DMS53 treated with DMSO at 0.1 percent for 48 hours (cell line): ENCODE measurements around the gene SSBP3.

ENCODE experiments used
- DNase-seq: peaks from one replicate; lab custom pipeline; 2025; ENCODE audit not compliant: unreplicated experiment; lab: John Stamatoyannopoulos, UW

SSBP3 gene

GRCh38 chr1:54271341-54271740 lies 134.9 kb downstream of the SSBP3 start:
- DNase-seq, result no peak

- no peak for DNase-seq
These were observed 135.7 kb downstream of the SSBP3 start for GRCh38 chr1:54270543-54270942.

GRCh38 chr1:54268762-54269297 lies 137.4 kb downstream of the SSBP3 start:
- DNase-seq, result no peak

GRCh38 chr1:54267815-54268761 lies 138.1 kb downstream of the SSBP3 start:
- no peak for DNase-seq

GRCh38 chr1:54266908-54267307 lies 139.3 kb downstream of the SSBP3 start:
- DNase-seq, result no peak

GRCh38 chr1:54266195-54266594 lies 140.0 kb downstream of the SSBP3 start:
- no peak for DNase-seq

GRCh38 chr1:54265659-54266058 lies 140.5 kb downstream of the SSBP3 start:
- DNase-seq, result no peak

GRCh38 chr1:54265126-54265525 lies 141.1 kb downstream of the SSBP3 start:
- no peak for DNase-seq

GRCh38 chr1:54263601-54264226 lies 142.5 kb downstream of the SSBP3 start:
- DNase-seq, result no peak

- DNase-seq, result no peak
These were observed 143.9 kb downstream of the SSBP3 start for GRCh38 chr1:54262244-54262643.

- no peak for DNase-seq
These were observed 145.4 kb downstream of the SSBP3 start for GRCh38 chr1:54260810-54261209.

- no peak for DNase-seq
These were observed 146.6 kb downstream of the SSBP3 start for GRCh38 chr1:54259546-54260140.

- no peak for DNase-seq
These were observed 148.3 kb downstream of the SSBP3 start for GRCh38 chr1:54257876-54258275.

GRCh38 chr1:54257346-54257620 lies 148.9 kb downstream of the SSBP3 start:
- no peak for DNase-seq

- no peak for DNase-seq
These were observed 149.5 kb downstream of the SSBP3 start for GRCh38 chr1:54256522-54257345.

- DNase-seq, result no peak
These were observed 151.0 kb downstream of the SSBP3 start for GRCh38 chr1:54255026-54255702.

- DNase-seq, result no peak
These were observed 152.1 kb downstream of the SSBP3 start for GRCh38 chr1:54254055-54254454.

- DNase-seq, result no peak
These were observed 152.7 kb downstream of the SSBP3 start for GRCh38 chr1:54253480-54253879.

- DNase-seq, result no peak
These were observed 153.7 kb downstream of the SSBP3 start for GRCh38 chr1:54252371-54252936.

- no peak for DNase-seq
These were observed 155.5 kb downstream of the SSBP3 start for GRCh38 chr1:54250670-54251069.
